Endothelial cell of umbilical vein (primary cell): ENCODE data around the gene GALNT17.

Experiments
- EZH2 ChIP-seq: IDR thresholded peaks from 2 replicates; pipeline ENCODE4 v1.6.1; 2012; ENCODE audit warnings: borderline replicate concordance, low read depth, mild to moderate bottlenecking, moderate library complexity, low read length, inconsistent platforms; ENCODE audit not compliant: severe bottlenecking
- FOS ChIP-seq: IDR thresholded peaks from 2 replicates; pipeline ENCODE4 v1.6.1; 2011; ENCODE audit warnings: mild to moderate bottlenecking, low read length, moderate library complexity, borderline replicate concordance; ENCODE audit not compliant: insufficient read depth
- GATA2 ChIP-seq: IDR thresholded peaks from 2 replicates; pipeline ENCODE4 v1.7.0; 2011; ENCODE audit warnings: low read depth, mild to moderate bottlenecking, moderate library complexity, mixed read lengths, low read length; ENCODE audit not compliant: insufficient read length, insufficient read depth
- JUN ChIP-seq: IDR thresholded peaks from 2 replicates; pipeline ENCODE4 v1.6.1; 2011; ENCODE audit warnings: borderline replicate concordance, low read depth; ENCODE audit not compliant: insufficient read length, insufficient read depth
- MYC ChIP-seq: IDR thresholded peaks from one replicate; pipeline ENCODE4 v1.6.1; 2011; ENCODE audit warnings: mild to moderate bottlenecking, low read depth, low read length
- POLR2A ChIP-seq: IDR thresholded peaks from 2 replicates; pipeline ENCODE4 v1.6.1; 2012; ENCODE audit warnings: low read depth, mild to moderate bottlenecking, control low read depth, low read length
- POLR2AphosphoS5 ChIP-seq: IDR thresholded peaks from 2 replicates; pipeline ENCODE4 v1.6.1; 2012; ENCODE audit warnings: low read depth, mild to moderate bottlenecking, control low read depth, low read length, moderate library complexity; ENCODE audit not compliant: insufficient read depth
- TF ChIP-seq, protein P1 (sequence below), 2 donors: IDR thresholded peaks; 1 replicate in 1 of 2; 2 replicates in 1 of 2; pipeline ENCODE4 v1.5.1; 2011; ENCODE audit warnings: low read length in 2 of 2, mild to moderate bottlenecking in 2 of 2, moderate library complexity in 2 of 2, control low read depth in 1 of 2, inconsistent platforms in 1 of 2, low read depth in 1 of 2; ENCODE audit not compliant: insufficient read depth in 1 of 2; ENCODE audit errors: extremely low read depth in 1 of 2
- TF ChIP-seq, protein P2 (sequence below): IDR thresholded peaks from 2 replicates; pipeline ENCODE4 v1.6.1; 2011; ENCODE audit not compliant: insufficient read depth, insufficient read length

DNA sequence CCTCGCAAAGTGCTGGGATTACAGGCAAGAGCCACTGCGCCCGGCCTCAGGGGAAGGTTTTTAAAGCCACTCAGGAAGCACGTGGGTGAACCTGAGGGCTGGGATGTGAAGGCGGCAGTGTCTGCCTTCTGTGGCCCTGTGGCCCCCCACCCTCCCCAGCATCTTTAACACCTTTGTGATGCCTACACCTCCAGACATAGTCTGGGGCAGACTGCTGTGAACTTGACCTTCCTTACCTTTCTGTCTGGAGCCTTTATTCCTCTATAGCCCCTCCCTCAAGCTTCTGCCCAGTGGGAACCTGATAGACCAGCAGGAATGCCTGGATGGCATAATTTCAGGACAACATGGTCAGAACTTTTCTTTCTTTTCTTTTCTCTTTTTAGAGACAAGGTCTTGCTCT is 550.2 kb downstream of the GALNT17 start:
- TF ChIP-seq POLR2AphosphoS5 (no peak), EZH2 (no peak), MYC (no peak), POLR2A (no peak), FOS (no peak), GATA2 (no peak), JUN (no peak)
- TF ChIP-seq, protein P1, sequence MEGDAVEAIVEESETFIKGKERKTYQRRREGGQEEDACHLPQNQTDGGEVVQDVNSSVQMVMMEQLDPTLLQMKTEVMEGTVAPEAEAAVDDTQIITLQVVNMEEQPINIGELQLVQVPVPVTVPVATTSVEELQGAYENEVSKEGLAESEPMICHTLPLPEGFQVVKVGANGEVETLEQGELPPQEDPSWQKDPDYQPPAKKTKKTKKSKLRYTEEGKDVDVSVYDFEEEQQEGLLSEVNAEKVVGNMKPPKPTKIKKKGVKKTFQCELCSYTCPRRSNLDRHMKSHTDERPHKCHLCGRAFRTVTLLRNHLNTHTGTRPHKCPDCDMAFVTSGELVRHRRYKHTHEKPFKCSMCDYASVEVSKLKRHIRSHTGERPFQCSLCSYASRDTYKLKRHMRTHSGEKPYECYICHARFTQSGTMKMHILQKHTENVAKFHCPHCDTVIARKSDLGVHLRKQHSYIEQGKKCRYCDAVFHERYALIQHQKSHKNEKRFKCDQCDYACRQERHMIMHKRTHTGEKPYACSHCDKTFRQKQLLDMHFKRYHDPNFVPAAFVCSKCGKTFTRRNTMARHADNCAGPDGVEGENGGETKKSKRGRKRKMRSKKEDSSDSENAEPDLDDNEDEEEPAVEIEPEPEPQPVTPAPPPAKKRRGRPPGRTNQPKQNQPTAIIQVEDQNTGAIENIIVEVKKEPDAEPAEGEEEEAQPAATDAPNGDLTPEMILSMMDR (IDR thresholded peaks at IDR 0.05; ENCODE audit: extremely low read depth in 1 of 2, insufficient read depth in 1 of 2, low read depth in 1 of 2, low read length in 2 of 2) = no peak
- TF ChIP-seq, protein P2, sequence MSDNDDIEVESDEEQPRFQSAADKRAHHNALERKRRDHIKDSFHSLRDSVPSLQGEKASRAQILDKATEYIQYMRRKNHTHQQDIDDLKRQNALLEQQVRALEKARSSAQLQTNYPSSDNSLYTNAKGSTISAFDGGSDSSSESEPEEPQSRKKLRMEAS = no peak
